Measurements from ENCODE around the gene RAB39B.

The RAB39B gene

DNA sequence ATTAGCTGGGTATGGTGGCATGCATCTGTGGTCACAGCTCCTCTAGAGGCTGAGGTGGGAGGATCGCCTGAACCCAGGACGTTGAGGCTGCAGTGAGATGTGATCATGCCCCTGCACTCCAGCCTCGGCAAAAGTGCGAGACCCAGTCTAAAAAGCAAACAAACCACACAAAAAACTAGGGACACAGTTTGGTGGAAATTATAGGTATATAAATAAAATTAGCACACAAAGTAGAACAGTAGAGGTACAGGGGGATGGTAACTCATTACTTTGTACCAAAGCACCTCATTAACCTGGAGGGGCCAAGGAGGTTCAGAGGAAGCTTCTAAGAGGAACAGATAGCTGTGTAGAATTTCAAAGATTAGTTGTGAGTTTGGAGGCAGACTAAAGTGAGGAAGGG is 42.9 kb downstream of the RAB39B start:
- no peaks in the 10 kb centered on the region for H4K20me1 ChIP-seq (ENCODE audit: insufficient read depth)
- TF ChIP-seq, protein P1, sequence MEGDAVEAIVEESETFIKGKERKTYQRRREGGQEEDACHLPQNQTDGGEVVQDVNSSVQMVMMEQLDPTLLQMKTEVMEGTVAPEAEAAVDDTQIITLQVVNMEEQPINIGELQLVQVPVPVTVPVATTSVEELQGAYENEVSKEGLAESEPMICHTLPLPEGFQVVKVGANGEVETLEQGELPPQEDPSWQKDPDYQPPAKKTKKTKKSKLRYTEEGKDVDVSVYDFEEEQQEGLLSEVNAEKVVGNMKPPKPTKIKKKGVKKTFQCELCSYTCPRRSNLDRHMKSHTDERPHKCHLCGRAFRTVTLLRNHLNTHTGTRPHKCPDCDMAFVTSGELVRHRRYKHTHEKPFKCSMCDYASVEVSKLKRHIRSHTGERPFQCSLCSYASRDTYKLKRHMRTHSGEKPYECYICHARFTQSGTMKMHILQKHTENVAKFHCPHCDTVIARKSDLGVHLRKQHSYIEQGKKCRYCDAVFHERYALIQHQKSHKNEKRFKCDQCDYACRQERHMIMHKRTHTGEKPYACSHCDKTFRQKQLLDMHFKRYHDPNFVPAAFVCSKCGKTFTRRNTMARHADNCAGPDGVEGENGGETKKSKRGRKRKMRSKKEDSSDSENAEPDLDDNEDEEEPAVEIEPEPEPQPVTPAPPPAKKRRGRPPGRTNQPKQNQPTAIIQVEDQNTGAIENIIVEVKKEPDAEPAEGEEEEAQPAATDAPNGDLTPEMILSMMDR (conservative IDR thresholded peaks at IDR 0.05; ENCODE audit: low read depth, low read length): no peak
- H3K36me3 ChIP-seq (ENCODE audit: insufficient read depth): no peaks in the 10 kb centered on the region
- H2AFZ ChIP-seq (ENCODE audit: low read depth): no peak overlapping the region
- no peak overlapping the region for H3K4me3 ChIP-seq (IDR thresholded peaks at IDR 0.05; ENCODE audit: insufficient read depth, low read depth, low read length)
- no peaks in the 10 kb centered on the region for H3K27me3 ChIP-seq (ENCODE audit: insufficient read depth, low read depth)
- peaks cover 18% of the 10 kb centered on the region for H3K4me1 ChIP-seq (ENCODE audit: low read depth, poor library complexity, severe bottlenecking)
- H3K9ac ChIP-seq: no peak overlapping the region
- no peak overlapping the region for H3K27ac ChIP-seq
- no peak overlapping the region for H3K4me2 ChIP-seq
- peaks cover 29% of the 10 kb centered on the region for H3K79me2 ChIP-seq (ENCODE audit: insufficient read depth, low read depth)

DNA sequence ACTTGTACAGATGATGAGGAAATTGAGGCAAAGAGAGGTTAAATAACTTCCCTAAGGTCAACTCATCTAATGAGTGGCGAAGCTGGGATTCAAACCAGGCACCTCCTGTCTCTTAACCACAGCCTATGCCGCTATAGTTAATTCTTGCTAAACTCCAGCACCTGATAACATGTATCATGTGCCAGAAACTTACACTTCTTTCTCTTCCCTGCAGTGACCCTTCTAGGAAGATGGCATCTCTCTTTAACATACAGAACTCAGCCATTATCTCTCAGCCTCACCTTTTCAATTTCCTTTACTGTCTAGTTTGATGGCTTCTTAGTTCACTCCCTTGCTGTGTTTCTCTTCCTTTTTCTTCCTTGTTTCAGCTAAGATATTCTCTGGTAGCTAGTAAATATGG is 45.5 kb downstream of the RAB39B start:
- Histone ChIP-seq H3K27ac (no peak overlapping the region), H3K27me3 (ENCODE audit: insufficient read depth, low read depth) (no peaks in the 10 kb centered on the region), H3K79me2 (ENCODE audit: insufficient read depth, low read depth) (peaks cover 29% of the 10 kb centered on the region), H3K4me2 (no peak overlapping the region), H3K4me3 (IDR thresholded peaks at IDR 0.05; ENCODE audit: insufficient read depth, low read depth, low read length) (no peak overlapping the region), H4K20me1 (ENCODE audit: insufficient read depth) (no peaks in the 10 kb centered on the region), H2AFZ (ENCODE audit: low read depth) (no peak overlapping the region), H3K36me3 (ENCODE audit: insufficient read depth) (no peaks in the 10 kb centered on the region), H3K4me1 (ENCODE audit: low read depth, poor library complexity, severe bottlenecking) (peaks cover 23% of the 10 kb centered on the region), H3K9ac (no peak overlapping the region)
- TF ChIP-seq, protein P1 (conservative IDR thresholded peaks at IDR 0.05; ENCODE audit: low read depth, low read length): no peak

DNA sequence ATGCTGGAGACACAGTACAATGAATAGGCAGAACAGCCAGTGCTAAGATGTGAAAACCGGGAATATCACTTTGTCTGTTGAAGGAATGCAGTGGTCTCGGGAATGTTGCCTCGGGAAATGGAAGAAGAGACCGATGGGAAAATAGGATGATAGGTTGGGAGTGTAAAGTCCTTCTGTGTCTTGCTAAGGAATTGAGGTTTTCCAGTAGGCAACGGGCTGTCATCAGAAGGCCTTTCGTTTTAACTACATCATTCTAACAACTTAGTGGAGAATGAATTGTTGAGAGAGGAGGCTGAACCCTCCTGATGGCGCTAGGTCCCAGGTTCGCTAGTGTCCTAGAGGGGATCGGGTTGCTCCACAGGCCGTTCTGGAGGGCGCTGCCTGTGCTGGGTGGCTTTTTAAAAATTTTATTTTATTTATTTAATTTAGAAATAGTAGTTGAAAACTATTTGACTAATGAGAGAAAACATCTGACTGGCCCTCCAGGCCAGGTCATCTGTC is 47.3 kb downstream of the RAB39B start:
- peaks cover 23% of the 10 kb centered on the region for H3K4me1 ChIP-seq (ENCODE audit: low read depth, poor library complexity, severe bottlenecking)
- peaks cover 29% of the 10 kb centered on the region for H3K79me2 ChIP-seq (ENCODE audit: insufficient read depth, low read depth)
- no peak overlapping the region for H3K4me3 ChIP-seq (IDR thresholded peaks at IDR 0.05; ENCODE audit: insufficient read depth, low read depth, low read length)
- peak overlapping the region; percentile 96 for H3K9ac ChIP-seq
- H4K20me1 ChIP-seq (ENCODE audit: insufficient read depth): no peaks in the 10 kb centered on the region
- H3K27ac ChIP-seq: peak overlapping the region; percentile 87
- TF ChIP-seq, protein P1 (conservative IDR thresholded peaks at IDR 0.05; ENCODE audit: low read depth, low read length): peak; percentile 7; the same call in 1 of the 2 replicates
- peak overlapping the region; percentile 95; the same call in 1 of the 2 replicates for H2AFZ ChIP-seq (ENCODE audit: low read depth)
- H3K27me3 ChIP-seq (ENCODE audit: insufficient read depth, low read depth): no peaks in the 10 kb centered on the region
- peak overlapping the region; percentile 88 for H3K4me2 ChIP-seq
- no peaks in the 10 kb centered on the region for H3K36me3 ChIP-seq (ENCODE audit: insufficient read depth)

DNA sequence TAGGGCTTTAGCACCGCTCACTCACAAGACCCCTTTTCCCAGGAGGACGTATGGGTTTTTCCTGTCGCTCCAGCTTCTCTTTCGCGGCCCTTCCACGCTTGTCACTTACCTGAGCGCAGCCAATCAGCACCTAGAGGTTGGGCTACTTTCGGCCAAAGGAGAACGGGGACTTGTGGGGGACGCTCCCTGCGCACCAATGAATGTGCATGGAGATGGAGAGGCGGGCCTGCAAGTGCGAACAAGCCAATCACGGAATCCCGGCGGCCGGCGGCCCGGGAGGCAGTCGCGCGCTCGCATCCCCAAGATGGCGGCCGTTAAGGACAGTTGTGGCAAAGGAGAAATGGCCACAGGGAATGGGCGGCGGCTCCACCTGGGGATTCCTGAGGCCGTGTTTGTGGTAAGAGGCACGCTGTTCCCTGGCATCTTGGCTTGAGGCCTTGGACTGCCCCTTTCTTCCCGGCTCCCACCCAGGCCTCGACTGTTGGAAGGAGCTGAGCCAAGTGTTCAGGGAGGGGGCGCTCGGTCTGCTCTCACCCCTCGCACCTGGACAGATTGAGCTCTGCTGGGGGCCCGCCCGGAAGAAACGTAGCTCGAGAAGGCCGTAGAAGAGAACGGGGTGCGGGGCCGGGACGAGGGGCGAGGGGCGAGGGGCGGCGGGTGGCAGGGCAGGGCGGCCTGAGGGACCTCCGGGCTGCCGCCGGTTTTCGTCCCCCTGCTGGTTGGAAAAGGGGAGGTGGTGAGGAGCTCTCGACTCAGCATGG is 47.9 kb downstream of the RAB39B start, which contains the start of gene VBP1:
TSS of gene VBP1 (plus strand) at position 282 of the 761 bp plus-strand sequence. CDS start at position 305, 23 bp downstream.
- Histone ChIP-seq H3K4me3 (IDR thresholded peaks at IDR 0.05; ENCODE audit: insufficient read depth, low read depth, low read length) (no peak within 1 kb of the TSS), H3K4me2 (peak within 1 kb of the TSS; percentile 88), H3K27ac (peak within 1 kb of the TSS; percentile 87), H4K20me1 (ENCODE audit: insufficient read depth) (no peaks in the 10 kb centered on the region), H3K4me1 (ENCODE audit: low read depth, poor library complexity, severe bottlenecking) (peaks cover 23% of the 10 kb centered on the region), H3K79me2 (ENCODE audit: insufficient read depth, low read depth) (peaks cover 29% of the 10 kb centered on the region), H2AFZ (ENCODE audit: low read depth) (peak within 1 kb of the TSS; percentile 95), H3K9ac (peak within 1 kb of the TSS; percentile 96), H3K36me3 (ENCODE audit: insufficient read depth) (no peaks in the 10 kb centered on the region), H3K27me3 (ENCODE audit: insufficient read depth, low read depth) (no peaks in the 10 kb centered on the region)
- TF ChIP-seq, protein P1 (conservative IDR thresholded peaks at IDR 0.05; ENCODE audit: low read depth, low read length): peak; percentile 59; the same call in 1 of the 2 replicates

Data from KMS-11 (cell line).